Central memory CD8-positive, alpha-beta T cell (primary cell): ENCODE measurements around the gene DAPP1.

ENCODE experiments used
- ATAC-seq: fragments of 150-1000 bp; cut with Tn5 transposase; replicated peaks from 2 replicates; pipeline ENCODE4 v1.10.0; 2022; ENCODE audit warnings: mild to moderate bottlenecking, moderate FRiP score, moderate number of reproducible peaks; ENCODE audit not compliant: poor library complexity, severe bottlenecking; ENCODE audit errors: extremely low read depth
- DNase-seq, 2 donors: peaks; one replicate each; pipeline ENCODE4 v3.0.0; 2021; ENCODE audit warnings: low spot score in 2 of 2
- H3K27ac Mint-ChIP-seq: one replicate; pipeline ENCODE4 v1.8.0; 2022; ENCODE audit warnings: low read depth, mild to moderate bottlenecking, moderate library complexity, mixed read lengths
- H3K27me3 Mint-ChIP-seq: one replicate; pipeline ENCODE4 v1.8.0; 2022; ENCODE audit warnings: mixed read lengths
- H3K36me3 Mint-ChIP-seq: one replicate; pipeline ENCODE4 v1.8.0; 2022; ENCODE audit warnings: mild to moderate bottlenecking, moderate library complexity, mixed read lengths; ENCODE audit not compliant: insufficient read depth
- H3K4me1 Mint-ChIP-seq: one replicate; pipeline ENCODE4 v1.8.0; 2022; ENCODE audit warnings: mixed read lengths
- H3K4me3 Mint-ChIP-seq: one replicate; pipeline ENCODE4 v1.8.0; 2022; ENCODE audit warnings: mild to moderate bottlenecking, moderate library complexity, mixed read lengths
- H3K9me3 Mint-ChIP-seq: one replicate; pipeline ENCODE4 v1.8.0; 2022; ENCODE audit warnings: mixed read lengths

Gene DAPP1

DNA sequence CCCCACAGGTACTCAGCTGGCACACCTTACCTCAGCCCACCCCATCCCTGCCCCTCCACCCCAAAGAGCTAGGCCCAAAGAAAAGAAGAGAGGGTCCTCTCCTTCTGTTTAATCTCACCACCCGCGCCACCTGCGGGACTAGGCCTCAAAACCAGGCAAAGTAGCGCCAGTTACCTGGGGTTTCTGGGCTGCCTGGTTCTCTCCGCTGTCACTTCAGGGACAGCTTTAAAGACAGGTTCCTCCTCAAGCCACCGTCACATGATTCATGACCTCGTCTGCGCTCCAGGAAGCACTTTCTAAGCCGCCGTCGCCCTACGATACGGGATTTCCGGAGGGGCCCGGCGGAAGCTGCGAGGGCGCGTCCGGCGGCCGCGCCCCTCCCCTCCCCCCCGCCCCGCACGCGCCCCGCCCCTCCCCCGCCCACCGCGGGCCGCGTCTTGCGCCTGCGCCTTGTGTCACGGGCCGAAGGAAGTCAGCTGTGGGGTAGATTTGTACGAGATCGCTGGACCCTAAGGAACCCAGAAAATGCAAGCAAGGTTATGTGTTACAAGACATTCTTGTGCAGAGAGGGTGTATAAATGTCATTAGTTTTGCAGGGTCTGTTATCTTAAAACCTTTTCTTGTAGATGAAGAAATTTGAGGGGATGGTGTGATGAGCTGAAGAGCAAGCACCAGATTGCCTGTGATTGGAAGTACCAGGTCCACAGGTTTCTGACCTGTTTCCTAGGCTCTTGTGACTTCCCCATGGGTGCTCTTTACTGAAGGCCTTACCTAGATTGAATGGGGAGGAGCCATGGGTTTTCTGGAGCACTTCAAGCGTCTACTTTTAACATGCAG, 77.8 kb downstream of the DAPP1 start, which contains the start of gene LAMTOR3:
Gene LAMTOR3, minus strand, starts transcription at position 267 of the 837 bp plus-strand sequence. CDS start 464 bp downstream, outside the sequence.
- peak; percentile 100 for ATAC-seq

DNA sequence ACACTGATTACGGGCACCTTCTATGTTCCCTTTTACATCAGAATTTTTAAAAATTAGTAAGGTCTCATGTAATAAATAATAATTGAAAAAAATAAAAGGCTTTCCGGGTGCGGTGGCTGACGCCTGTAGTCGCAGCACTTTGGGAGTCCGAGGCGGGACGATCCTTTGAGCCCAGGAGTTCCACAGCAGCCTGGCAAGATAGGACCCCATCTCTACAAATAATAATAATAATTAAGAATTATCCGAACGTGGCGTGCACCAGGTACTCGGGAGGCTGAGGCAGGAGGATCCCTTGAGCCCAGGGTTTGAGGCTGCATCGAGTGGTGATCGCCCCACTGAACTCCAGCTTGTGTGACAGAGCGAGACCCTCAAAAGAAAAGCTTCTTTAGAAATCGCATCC, 78.4 kb downstream of the DAPP1 start:
- no peaks in the 10 kb centered on the region for H3K27me3 Mint-ChIP-seq
- peak overlapping the region; percentile 95 for H3K27ac Mint-ChIP-seq
- H3K4me3 Mint-ChIP-seq = peak overlapping the region; percentile 98
- ATAC-seq (no peak), DNase-seq (no peak)
- peaks cover 39% of the 10 kb centered on the region for H3K4me1 Mint-ChIP-seq
- H3K9me3 Mint-ChIP-seq = no peaks in the 10 kb centered on the region
- H3K36me3 Mint-ChIP-seq = peaks cover 22% of the 10 kb centered on the region

More for the DNA sequence above, 77.8 kb downstream of the DAPP1 start, which contains the start of gene LAMTOR3:
- Mint-ChIP-seq H3K9me3 (no peaks in the 10 kb centered on the region), H3K27me3 (no peaks in the 10 kb centered on the region), H3K4me1 (peaks cover 42% of the 10 kb centered on the region), H3K36me3 (peaks cover 19% of the 10 kb centered on the region), H3K27ac (peak within 1 kb of the TSS; percentile 95), H3K4me3 (peak within 1 kb of the TSS; percentile 98)
- peak; percentile 74 to 84 for DNase-seq

DNA sequence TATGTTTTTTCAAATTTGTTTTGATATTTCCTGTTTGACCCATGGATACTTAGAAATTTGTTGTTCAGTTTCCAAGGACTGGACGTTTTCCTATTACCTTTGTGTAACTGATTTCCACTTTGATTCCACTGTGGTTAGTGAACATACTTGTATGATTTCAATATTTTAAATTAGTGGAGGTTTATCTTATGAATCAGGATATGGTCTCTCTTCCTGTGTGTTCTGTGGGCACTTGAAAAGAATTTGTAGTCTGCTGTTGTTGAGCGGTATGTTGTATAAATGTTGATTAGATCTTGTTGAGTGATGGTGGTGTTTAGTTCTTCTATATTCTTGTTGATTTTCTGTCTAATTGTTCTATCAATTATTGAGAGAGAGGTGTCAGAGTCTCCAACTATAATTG, 98.8 kb downstream of the DAPP1 start:
- Mint-ChIP-seq H3K27ac (peak overlapping the region; percentile 32), H3K27me3 (no peaks in the 10 kb centered on the region), H3K9me3 (peaks cover 6% of the 10 kb centered on the region), H3K4me3 (no peak overlapping the region), H3K36me3 (peaks cover 36% of the 10 kb centered on the region), H3K4me1 (peaks cover 23% of the 10 kb centered on the region)
- no peak for ATAC-seq
- no peak for DNase-seq

DNA sequence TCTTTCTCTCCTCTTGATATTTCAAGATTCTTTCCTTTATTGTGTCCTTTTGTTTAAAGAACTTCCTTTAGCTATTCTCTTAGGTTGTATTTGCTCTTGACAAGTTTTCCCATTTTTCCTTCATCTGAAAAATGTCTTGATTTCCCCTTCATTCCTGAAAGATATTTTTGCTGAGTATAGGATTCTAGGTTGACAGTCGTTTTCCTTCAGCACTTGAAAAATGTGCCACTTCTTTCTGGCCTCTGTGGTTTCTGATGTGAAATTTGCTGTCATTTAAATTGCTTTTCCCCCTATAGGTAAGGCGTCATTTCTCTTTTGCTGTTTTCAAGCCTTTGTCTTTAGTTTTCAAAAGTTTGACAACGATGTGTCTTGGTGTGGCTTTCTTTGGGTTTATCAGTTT, 100.9 kb downstream of the DAPP1 start:
- H3K4me1 Mint-ChIP-seq = peaks cover 28% of the 10 kb centered on the region
- ATAC-seq (no peak), DNase-seq (no peak)
- H3K36me3 Mint-ChIP-seq = peaks cover 36% of the 10 kb centered on the region
- no peak overlapping the region for H3K4me3 Mint-ChIP-seq
- H3K27ac Mint-ChIP-seq = peak overlapping the region; percentile 64
- no peaks in the 10 kb centered on the region for H3K27me3 Mint-ChIP-seq
- H3K9me3 Mint-ChIP-seq = peaks cover 6% of the 10 kb centered on the region

DNA sequence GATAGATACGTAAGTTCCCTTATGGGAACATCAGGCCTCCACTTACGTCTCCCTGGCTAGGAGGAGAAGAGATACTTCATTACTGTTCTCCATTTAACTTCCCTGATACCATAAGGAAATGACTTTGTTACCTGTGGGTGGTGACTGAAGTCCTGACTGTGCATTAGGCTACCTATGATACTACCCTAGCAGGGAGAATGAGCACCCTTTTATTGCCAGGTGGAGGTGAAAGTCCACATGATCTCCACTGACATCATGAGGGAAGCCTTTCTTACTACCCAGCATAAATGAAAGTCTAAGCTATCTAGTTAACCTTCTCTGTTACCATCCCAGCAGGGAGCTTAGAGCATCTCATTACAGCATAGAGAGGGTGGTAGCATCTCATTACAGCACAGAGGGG, 102.0 kb downstream of the DAPP1 start:
- no peaks in the 10 kb centered on the region for H3K27me3 Mint-ChIP-seq
- ATAC-seq = no peak
- H3K9me3 Mint-ChIP-seq = peaks cover 6% of the 10 kb centered on the region
- DNase-seq = no peak
- H3K27ac Mint-ChIP-seq = no peak overlapping the region
- H3K36me3 Mint-ChIP-seq = peaks cover 33% of the 10 kb centered on the region
- no peak overlapping the region for H3K4me3 Mint-ChIP-seq
- peaks cover 24% of the 10 kb centered on the region for H3K4me1 Mint-ChIP-seq
